Measurements from ENCODE around the gene NBPF1. TPM values are rescaled to one million over a fixed set of nuclear protein-coding genes. Genes with fewer than 3 reads are reported as not detected.
"Not testable (repeated sequence)": the region's sequence is repeated elsewhere in the genome, so short reads cannot be mapped to it uniquely, and the experiment has no call there.

The NBPF1 gene
- total RNA-seq, 2 experiments from 2014 or later: 5.7 to 6.0 TPM

DNA sequence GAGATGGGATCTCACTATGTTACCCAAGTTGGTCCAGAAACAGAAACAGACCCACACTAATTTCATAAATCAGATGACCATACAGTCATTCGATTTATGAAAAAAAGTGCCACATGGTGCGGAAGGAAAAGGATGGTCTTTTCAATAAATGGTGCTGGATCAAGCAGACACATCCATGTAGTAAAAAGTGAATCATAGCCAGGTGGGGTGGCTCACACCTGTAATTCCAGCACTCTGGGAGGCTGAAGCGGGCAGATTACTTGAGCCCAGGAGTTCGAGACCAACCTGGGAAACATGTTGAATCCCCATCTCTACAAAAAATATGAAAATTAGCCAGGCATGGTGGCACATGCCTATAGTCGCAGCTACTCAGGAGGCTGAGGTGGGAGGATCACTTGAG lies 2.8 kb downstream of the NBPF1 start:
- POLR2A ChIA-PET: not testable (repeated sequence)
- CTCF ChIA-PET: interaction anchor here (1.0 kb wide), 1 partner anchor 24 kb away, joined by 3 read pairs; no protein-coding TSS in a partner anchor

DNA sequence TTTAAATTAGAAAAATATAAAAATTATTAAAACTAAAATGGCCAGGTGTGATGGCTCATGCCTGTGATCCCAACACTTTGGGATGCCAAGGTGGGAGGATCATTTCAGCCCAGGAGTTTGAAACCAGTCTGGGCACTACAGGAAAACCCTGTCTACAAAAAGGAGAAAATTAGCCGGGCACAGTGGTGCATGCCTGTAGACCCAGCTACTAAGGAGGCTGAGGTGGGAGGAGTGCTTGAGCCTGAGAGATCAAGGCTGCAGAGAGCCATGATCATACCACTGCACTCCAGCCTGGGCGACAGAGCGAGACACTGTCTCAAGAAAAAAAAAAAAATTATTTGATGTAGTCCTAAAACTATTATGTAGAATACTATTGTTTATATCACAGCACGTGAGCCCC lies 3.6 kb downstream of the NBPF1 start:
- CTCF ChIA-PET: interaction anchor here (1.0 to 2.0 kb wide), 5 partner anchors 9 to 100 kb away, joined by 3 to 8 read pairs (median 3); no protein-coding TSS in a partner anchor
- POLR2A ChIA-PET: not testable (repeated sequence)

DNA sequence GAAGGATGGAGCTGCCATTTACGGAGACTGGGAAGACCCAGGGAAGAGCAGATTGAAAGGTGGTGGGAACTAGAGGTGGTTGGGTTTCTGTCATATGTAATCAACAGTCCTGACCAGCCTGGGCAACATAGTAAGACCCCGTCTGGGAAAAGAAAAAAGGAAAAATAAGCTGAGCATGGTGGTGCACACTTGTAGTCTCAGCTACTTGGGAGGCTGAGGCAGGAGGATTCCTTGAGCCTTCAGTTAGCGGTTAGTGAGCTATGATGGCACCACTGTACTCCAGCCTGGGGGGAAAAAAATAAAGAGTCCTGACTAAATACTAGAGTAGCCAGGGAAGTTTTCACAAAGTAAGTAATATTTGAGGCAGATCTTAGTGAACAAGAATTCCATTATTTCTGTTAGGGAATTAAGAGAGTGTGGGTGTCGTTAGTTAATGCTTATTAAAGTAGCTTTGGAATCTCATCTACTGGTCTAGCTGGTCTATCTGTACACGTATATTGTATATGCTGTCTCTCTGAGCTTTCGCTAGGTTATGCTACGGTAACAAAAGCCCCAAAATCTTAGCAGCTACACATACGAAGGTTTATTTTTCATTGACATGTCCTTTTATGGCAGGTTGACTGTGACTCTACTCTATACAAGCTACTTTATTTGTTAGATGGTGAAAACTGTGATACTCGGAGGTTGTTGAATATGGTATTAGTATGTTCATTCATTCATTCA lies 4.4 kb downstream of the NBPF1 start:
- ChIA-PET CTCF (interaction anchor here (0.6 to 2.0 kb wide), 7 partner anchors 10 to 109 kb away, joined by 3 to 8 read pairs (median 4); no protein-coding TSS in a partner anchor), POLR2A (no interaction called here)

DNA sequence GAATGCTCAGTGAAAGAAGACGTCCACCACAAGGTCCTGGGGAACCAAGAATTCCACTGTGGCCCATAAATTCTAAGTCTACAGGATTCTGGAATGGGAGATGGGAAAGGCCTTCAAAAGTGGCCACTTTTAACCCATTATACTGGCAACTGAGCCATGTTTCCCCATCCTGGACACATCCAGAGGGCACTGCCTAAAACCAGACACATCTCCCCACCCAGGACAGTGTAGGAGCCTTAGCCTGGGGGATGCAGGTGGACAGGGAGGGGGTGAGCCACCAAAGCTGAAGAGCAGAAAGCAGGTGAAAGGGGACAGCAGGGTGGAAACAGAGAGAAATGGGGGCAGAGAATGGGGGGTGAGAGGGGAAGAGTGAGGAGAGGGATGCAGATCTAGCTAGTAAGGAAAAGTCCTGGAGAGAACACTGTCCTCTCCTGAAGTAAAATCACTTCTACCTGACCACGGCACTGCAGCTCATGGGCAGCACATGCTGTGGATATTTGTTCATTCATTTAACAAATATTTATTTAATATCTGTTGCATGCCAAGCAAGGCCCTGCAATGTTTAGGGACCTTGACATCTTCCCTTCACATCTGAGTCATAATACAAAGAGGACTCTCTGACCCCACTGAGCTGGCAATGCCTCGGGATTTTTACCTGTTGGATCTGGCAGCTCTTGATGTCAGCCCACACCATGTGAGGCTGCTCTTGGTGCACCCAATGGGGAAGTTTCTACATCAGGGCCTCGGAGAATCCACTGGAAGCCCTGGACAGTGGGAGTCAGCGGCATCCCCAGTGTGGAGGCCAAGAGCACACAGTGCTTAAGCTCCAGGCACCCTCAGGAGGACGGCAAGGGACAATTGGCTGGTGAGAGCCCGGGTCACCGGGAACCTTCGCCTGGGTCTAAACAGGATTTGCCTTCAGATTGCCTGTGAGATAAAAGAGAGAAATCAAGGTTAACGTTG lies 5.2 kb downstream of the NBPF1 start:
- CTCF ChIA-PET: interaction anchor here (1.0 to 2.0 kb wide), 3 partner anchors 13 to 110 kb away, joined by 3 to 8 read pairs (median 8); no protein-coding TSS in a partner anchor
- POLR2A ChIA-PET: not testable (repeated sequence)

GRCh38 chr1:16607433-16607851 lies 5.9 kb downstream of the NBPF1 start:
- CTCF ChIA-PET: interaction anchor here (1.7 kb wide), 1 partner anchor 13 kb away, joined by 8 read pairs; no protein-coding TSS in a partner anchor
- POLR2A ChIA-PET: no interaction called here

DNA sequence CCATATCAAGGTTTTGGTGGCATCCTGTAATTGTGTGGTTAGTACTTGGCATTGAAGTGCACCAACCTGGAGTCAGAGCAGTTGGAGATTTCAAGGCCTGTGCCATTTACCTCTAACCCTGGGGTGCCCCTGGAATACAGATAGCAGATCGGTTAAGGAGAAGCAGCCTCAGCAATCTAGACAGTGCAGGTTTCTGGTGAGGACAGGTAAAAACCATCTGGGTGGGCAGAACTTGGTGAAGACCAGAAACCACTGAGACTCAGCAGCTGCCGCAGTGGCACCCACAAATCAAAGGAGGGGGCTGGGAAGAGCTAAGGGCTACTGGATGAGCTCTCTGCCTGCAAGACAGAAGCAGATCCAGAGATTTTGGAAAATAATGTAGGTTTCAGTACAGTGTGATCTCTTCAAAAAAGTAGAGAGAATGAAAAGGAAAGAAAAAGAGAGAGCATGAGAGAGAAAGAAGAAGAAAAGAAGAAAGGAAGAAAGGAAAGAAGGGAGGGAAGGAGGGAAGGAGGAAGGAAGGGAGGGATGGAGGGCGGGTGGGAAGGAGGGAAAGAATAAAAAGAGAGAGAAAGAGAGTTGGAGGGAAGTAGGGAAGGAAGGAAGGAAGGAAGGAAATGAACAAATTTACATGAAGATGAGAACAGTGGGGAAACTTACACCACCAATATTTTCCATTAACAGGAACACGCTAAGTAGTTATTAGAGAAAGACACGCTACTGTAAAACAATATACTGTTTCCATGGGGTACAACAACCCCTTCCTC lies 6.5 kb downstream of the NBPF1 start:
- CTCF ChIA-PET, POLR2A ChIA-PET: not testable (repeated sequence)

DNA sequence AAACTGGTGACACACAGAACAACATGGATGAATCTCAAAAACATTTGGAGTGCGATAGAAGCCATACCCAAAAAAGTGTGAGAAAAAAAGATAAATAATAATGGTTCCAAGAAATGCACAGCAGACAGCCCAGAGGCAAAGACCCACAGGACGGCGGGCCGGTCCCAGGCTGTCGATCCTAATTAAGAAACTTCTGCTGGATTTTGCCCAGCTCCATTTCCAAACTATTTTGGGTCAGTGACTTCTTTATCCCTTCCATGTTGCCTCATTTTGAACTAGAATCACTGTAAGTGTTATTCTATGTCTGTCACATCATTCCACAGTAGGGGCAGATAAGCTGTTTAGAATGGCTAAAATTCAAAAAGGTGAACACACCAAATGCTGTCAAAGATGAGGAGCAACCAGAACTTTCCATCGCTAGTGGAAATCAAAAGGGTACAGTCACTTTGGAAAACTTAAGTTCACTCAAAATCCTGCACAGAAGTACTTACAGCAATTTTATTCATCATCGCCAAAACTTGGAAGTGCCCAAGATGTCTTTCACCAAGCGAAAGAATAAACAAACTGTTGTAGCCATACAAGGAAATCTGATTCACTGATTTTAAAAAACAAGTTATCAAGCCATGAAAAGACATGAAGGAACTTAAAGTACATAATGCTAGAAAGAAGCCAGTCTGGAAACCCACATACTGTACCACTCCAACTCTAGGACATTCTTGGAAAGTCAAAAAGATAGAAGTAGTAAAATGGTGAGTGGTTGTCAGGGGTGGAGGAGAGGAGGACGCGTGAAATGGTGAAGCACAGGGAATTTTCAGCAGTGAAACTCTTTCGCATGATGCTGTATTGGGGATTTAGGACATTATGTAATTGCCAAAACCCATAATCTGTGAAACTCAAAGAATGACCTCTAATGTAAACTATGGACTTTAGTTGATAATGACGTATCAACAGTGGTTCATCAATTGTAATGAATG lies 7.5 kb downstream of the NBPF1 start:
- ChIA-PET POLR2A (no interaction called here), CTCF (interaction anchor here (1.2 kb wide), 1 partner anchor 99 kb away, joined by 3 read pairs; no protein-coding TSS in a partner anchor)

DNA sequence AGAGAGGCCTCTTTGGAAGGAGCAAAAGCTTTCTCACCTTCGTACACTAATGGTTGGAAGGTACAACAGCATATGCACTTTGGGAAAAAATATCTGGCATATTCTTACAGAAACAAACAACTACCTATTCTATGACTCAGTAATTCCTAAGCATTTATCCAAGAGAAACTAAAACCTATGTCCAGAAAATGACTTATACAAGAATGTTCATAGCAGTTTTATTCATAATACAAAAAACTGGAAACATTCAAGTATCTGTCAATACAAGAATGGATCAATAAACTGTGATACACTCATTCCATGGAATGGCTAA lies 8.2 kb downstream of the NBPF1 start:
- ChIA-PET POLR2A (no interaction called here), CTCF (interaction anchor here (1.2 kb wide), 1 partner anchor 100 kb away, joined by 3 read pairs; no protein-coding TSS in a partner anchor)

- POLR2A ChIA-PET: not testable (repeated sequence)
- CTCF ChIA-PET: interaction anchor here (1.2 kb wide), 1 partner anchor 100 kb away, joined by 3 read pairs; no protein-coding TSS in a partner anchor
These were observed 8.7 kb downstream of the NBPF1 start for GRCh38 chr1:16604514-16605212.

- CTCF ChIA-PET, POLR2A ChIA-PET: not testable (repeated sequence)
These were observed 9.7 kb downstream of the NBPF1 start for GRCh38 chr1:16603623-16604022.

DNA sequence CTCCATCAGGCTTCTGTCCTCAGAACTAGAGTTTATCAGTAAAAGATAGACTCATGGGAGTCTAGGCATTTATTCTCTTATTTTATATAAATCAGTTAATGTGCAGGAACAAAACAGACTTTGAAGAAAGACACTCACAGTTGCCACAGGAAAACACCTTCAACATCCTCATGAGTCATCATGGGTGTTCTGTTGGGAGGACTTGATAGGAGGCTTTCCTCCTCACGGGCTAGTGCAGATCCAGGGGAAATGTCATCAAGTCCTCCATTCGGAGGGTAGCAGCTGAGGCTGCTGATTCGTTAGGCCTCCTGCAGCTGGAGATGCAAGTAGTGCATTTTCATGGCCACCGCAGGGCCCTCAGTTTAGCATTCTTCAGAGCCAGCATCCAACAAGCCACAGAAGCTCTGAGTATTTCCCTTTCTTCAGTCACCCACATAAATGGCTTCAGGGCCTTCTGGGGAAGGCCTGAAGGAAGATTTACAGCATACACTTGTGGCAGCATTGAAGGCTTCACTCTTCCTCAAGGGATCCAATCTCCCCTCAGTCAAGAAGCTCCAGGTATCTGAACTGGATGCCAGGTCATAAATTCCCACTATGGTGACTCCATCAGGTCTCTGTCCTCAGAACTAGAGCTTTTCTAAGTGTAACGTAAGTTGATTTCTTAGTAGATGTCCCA lies 10.9 kb downstream of the NBPF1 start:
- POLR2A ChIA-PET: not testable (repeated sequence)
- CTCF ChIA-PET: interaction anchor here (0.5 kb wide), 1 partner anchor 76 kb away, joined by 3 read pairs; no protein-coding TSS in a partner anchor

GRCh38 chr1:16600855-16601786 lies 12.2 kb downstream of the NBPF1 start:
- CTCF ChIA-PET: interaction anchor here (1.5 kb wide), 1 partner anchor 92 kb away, joined by 3 read pairs; no protein-coding TSS in a partner anchor
- POLR2A ChIA-PET: not testable (repeated sequence)

- CTCF ChIA-PET: interaction anchor here (1.5 kb wide), 1 partner anchor 94 kb away, joined by 3 read pairs; no protein-coding TSS in a partner anchor
- POLR2A ChIA-PET: not testable (repeated sequence)
These were observed 14.0 kb downstream of the NBPF1 start for GRCh38 chr1:16599326-16599725.

- POLR2A ChIA-PET, CTCF ChIA-PET: not testable (repeated sequence)
These were observed 18.1 kb downstream of the NBPF1 start for GRCh38 chr1:16595216-16595615.

DNA sequence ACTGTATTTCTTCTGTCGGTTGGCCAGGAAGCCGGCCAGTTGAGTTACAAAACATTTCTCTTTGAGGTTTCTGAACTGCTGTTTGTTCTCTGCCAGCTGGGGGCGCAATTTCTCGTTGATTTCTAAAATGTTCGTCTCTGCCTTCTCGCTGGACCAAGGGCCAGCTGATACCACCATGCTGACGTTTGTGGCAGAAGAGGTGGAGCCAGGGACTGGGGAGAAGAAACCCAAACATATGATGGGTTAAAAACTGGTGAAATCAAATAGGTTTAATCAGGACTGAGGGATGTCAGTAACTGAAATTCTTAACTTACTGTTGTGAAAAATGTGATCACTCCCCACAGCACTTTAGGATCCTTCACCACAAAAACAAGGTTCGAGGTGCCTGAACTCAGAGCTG lies 21.5 kb downstream of the NBPF1 start:
- POLR2A ChIA-PET, CTCF ChIA-PET: not testable (repeated sequence)

DNA sequence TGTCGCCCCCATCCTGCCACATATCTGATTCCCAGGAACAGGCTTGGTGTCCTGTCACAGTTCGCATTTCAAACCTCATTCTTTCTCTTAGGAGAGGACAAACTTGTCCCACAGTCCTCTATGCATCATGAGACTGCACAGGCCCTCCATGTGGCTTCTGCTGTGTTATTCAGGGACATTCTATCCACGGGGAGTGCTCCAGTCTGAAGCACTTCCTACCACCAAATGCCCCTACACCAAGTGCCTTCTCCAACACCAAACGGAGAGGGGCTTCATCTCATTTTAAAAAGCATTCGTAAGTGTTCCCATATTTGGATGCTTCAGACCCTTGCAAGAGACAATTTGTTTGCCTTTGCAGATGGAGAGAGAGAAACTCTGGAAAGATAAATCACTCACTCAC lies 25.3 kb downstream of the NBPF1 start:
- CTCF ChIA-PET, POLR2A ChIA-PET: not testable (repeated sequence)
